NT2/D1 (cell line): ENCODE measurements around the gene BATF3.
A peak's percentile ranks its signal among the peaks of the same experiment; 100 is the strongest.

Experiments used
- DNase-seq: peaks from one replicate; pipeline ENCODE4 v3.0.0-alpha.2; 2011; ENCODE audit warnings: low read depth, low spot score
- H3K27me3 ChIP-seq: 2 replicates; pipeline ENCODE4 v1.6.0; 2011; ENCODE audit warnings: mild to moderate bottlenecking; ENCODE audit not compliant: insufficient read length, insufficient read depth
- H3K36me3 ChIP-seq: 2 replicates; pipeline ENCODE4 v1.6.1; 2011; ENCODE audit warnings: mild to moderate bottlenecking, low read length, mixed read lengths; ENCODE audit not compliant: insufficient read depth, insufficient read length
- H3K4me1 ChIP-seq: 2 replicates; pipeline ENCODE4 v1.5.1; 2011; ENCODE audit not compliant: insufficient read depth, insufficient read length
- H3K4me3 ChIP-seq: 2 replicates; pipeline ENCODE4 v1.5.1; 2011; ENCODE audit warnings: low read depth; ENCODE audit not compliant: insufficient read length
- H3K9ac ChIP-seq: 2 replicates; pipeline ENCODE4 v1.6.0; 2011; ENCODE audit warnings: low read depth; ENCODE audit not compliant: insufficient read length
- H3K9me3 ChIP-seq: 2 replicates; pipeline ENCODE4 v1.5.1; 2011; ENCODE audit warnings: mild to moderate bottlenecking, low read length; ENCODE audit not compliant: insufficient read depth
- SUZ12 ChIP-seq: IDR thresholded peaks from 2 replicates; pipeline ENCODE4 v1.6.1; 2011; ENCODE audit not compliant: insufficient read length, insufficient read depth; ENCODE audit errors: extremely low read depth
- YY1 ChIP-seq: IDR thresholded peaks from 2 replicates; pipeline ENCODE4 v1.6.1; 2011; ENCODE audit not compliant: insufficient read length, insufficient read depth
- ZNF274 ChIP-seq: IDR thresholded peaks from 2 replicates; pipeline ENCODE4 v1.6.1; 2011; ENCODE audit warnings: mild to moderate bottlenecking, low read depth, low read length

BATF3 gene

GRCh38 chr1:212699625-212700222 is at the start of gene BATF3:
Gene BATF3, minus strand, starts transcription at chr1:212699840. Its CDS starts 78 bp downstream, at chr1:212699762.
- Histone ChIP-seq H3K9ac (peak within 1 kb of the TSS; percentile 57), H3K27me3 (peaks cover 76% of the 10 kb centered on the region), H3K4me3 (peak within 1 kb of the TSS; percentile 51), H3K4me1 (peaks cover 4% of the 10 kb centered on the region), H3K36me3 (no peaks in the 10 kb centered on the region), H3K9me3 (no peaks in the 10 kb centered on the region)
- TF ChIP-seq SUZ12 (no peak), ZNF274 (no peak), YY1 (no peak)
- no peak for DNase-seq

- H3K9ac ChIP-seq, result no peak overlapping the region
- TF ChIP-seq YY1, result no peak
- TF ChIP-seq ZNF274, result no peak
- TF ChIP-seq SUZ12, result no peak
Observed at GRCh38 chr1:212746546-212746945, 46.9 kb upstream of the BATF3 start.

GRCh38 chr1:212745303-212745702 is 45.7 kb upstream of the BATF3 start:
- peaks cover 10% of the 10 kb centered on the region for H3K9me3 ChIP-seq
- no peak for DNase-seq
- H3K4me3 ChIP-seq, result no peak overlapping the region
- H3K36me3 ChIP-seq, result peaks cover 7% of the 10 kb centered on the region
- no peak for TF ChIP-seq YY1
- TF ChIP-seq ZNF274, result no peak
- TF ChIP-seq SUZ12, result no peak
- H3K4me1 ChIP-seq, result no peaks in the 10 kb centered on the region
- no peak overlapping the region for H3K9ac ChIP-seq
- no peaks in the 10 kb centered on the region for H3K27me3 ChIP-seq

More at GRCh38 chr1:212746546-212746945, 46.9 kb upstream of the BATF3 start:
- Histone ChIP-seq H3K9me3 (peaks cover 8% of the 10 kb centered on the region), H3K27me3 (no peaks in the 10 kb centered on the region), H3K4me3 (no peak overlapping the region), H3K4me1 (no peaks in the 10 kb centered on the region), H3K36me3 (peaks cover 7% of the 10 kb centered on the region)
- no peak for DNase-seq

GRCh38 chr1:212743901-212744475 is 44.3 kb upstream of the BATF3 start:
- no peaks in the 10 kb centered on the region for H3K27me3 ChIP-seq
- TF ChIP-seq ZNF274, result no peak
- no peak for TF ChIP-seq YY1
- no peak for TF ChIP-seq SUZ12
- no peak for DNase-seq

GRCh38 chr1:212738330-212738729 is 38.7 kb upstream of the BATF3 start:
- TF ChIP-seq YY1 (no peak), ZNF274 (no peak), SUZ12 (no peak)
- Histone ChIP-seq H3K36me3 (peaks cover 9% of the 10 kb centered on the region), H3K9me3 (peaks cover 10% of the 10 kb centered on the region), H3K9ac (no peak overlapping the region), H3K27me3 (no peaks in the 10 kb centered on the region), H3K4me3 (no peak overlapping the region), H3K4me1 (no peaks in the 10 kb centered on the region)
- DNase-seq, result no peak

More at GRCh38 chr1:212743901-212744475, 44.3 kb upstream of the BATF3 start:
- H3K9me3 ChIP-seq, result peaks cover 10% of the 10 kb centered on the region
- no peak overlapping the region for H3K9ac ChIP-seq
- H3K36me3 ChIP-seq, result peaks cover 8% of the 10 kb centered on the region
- no peaks in the 10 kb centered on the region for H3K4me1 ChIP-seq
- H3K4me3 ChIP-seq, result no peak overlapping the region

GRCh38 chr1:212737559-212737958 is 37.9 kb upstream of the BATF3 start:
- H3K4me3 ChIP-seq, result no peak overlapping the region
- H3K9ac ChIP-seq, result no peak overlapping the region
- H3K4me1 ChIP-seq, result no peaks in the 10 kb centered on the region
- peaks cover 10% of the 10 kb centered on the region for H3K9me3 ChIP-seq
- TF ChIP-seq SUZ12 (no peak), YY1 (no peak), ZNF274 (no peak)
- no peak for DNase-seq
- peaks cover 12% of the 10 kb centered on the region for H3K36me3 ChIP-seq
- H3K27me3 ChIP-seq, result no peaks in the 10 kb centered on the region

- H3K36me3 ChIP-seq, result peaks cover 4% of the 10 kb centered on the region
- H3K27me3 ChIP-seq, result no peaks in the 10 kb centered on the region
- no peak for TF ChIP-seq ZNF274
- no peak for TF ChIP-seq YY1
- no peak for TF ChIP-seq SUZ12
- no peaks in the 10 kb centered on the region for H3K9me3 ChIP-seq
- no peak for DNase-seq
- no peaks in the 10 kb centered on the region for H3K4me1 ChIP-seq
- H3K4me3 ChIP-seq, result no peak overlapping the region
- H3K9ac ChIP-seq, result no peak overlapping the region
Observed at GRCh38 chr1:212733109-212733508, 33.5 kb upstream of the BATF3 start.
